ENCODE measurements around the gene ZNF302. TPM values are rescaled to one million over a fixed set of nuclear protein-coding genes. Genes with fewer than 3 reads are reported as not detected.

The ZNF302 gene
- total RNA-seq, 3 donors from 2014 or later (not counting 1 experiment from before 2014, with no cell fraction given), result 13.8 to 23.6 (median 17.8) TPM

- H3K27ac ChIP-seq (ENCODE audit: low read length), result peak overlapping the region; percentile 93
- intact Hi-C loops (cut with micrococcal nuclease), result loop anchor here (1.0 to 2.0 kb wide), 2 partner anchors 40 to 57 kb away; partner anchors contain the start of genes SCGB2B2, ZNF302 and ZNF599
- TF ChIP-seq CTCF (IDR thresholded peaks at IDR 0.05), result no peak
- Mint-ChIP-seq H3K4me1 (peaks cover 21 to 31% of the 10 kb centered on the region in 2 donors), H3K9me3 (no peaks in the 10 kb centered on the region), H3K4me3 (peak overlapping the region; percentile 92), H3K27me3 (ENCODE audit: low read depth in 2 of 2) (no peaks in the 10 kb centered on the region), H3K36me3 (no peaks in the 10 kb centered on the region), H3K27ac (peak overlapping the region; percentile 90 to 94)
- WGBS (ENCODE audit: insufficient coverage), result under 1% methylated on average over 13 of the region's 13 CpGs
- H3K4me1 ChIP-seq (ENCODE audit: control insufficient read depth, insufficient read depth, low read length), result peaks cover 24% of the 10 kb centered on the region
- DNase-seq, result no peak
- peak overlapping the region; percentile 76 for H3K4me3 ChIP-seq (ENCODE audit: low read length)
- peak; percentile 15 to 21 (median 18) for ATAC-seq
- no peaks in the 10 kb centered on the region for H3K27me3 ChIP-seq (ENCODE audit: control insufficient read depth, insufficient read depth, low read length)
- peaks cover 5% of the 10 kb centered on the region for H3K36me3 ChIP-seq (ENCODE audit: control insufficient read depth, insufficient read depth, low read length)
- H3K9me3 ChIP-seq (ENCODE audit: control insufficient read depth, insufficient read depth, low read length), result peaks cover 7% of the 10 kb centered on the region
These were observed 55.8 kb downstream of the ZNF302 start for GRCh38 chr19:34733266-34733745.

GRCh38 chr19:34733746-34734536 is 56.5 kb downstream of the ZNF302 start, which contains the start of gene ZNF181:
Gene ZNF181, plus strand, starts transcription at chr19:34734243. Its CDS starts 795 bp downstream, at chr19:34735038.
- Histone ChIP-seq H3K4me3 (ENCODE audit: low read length) (peak within 1 kb of the TSS; percentile 76), H3K4me1 (ENCODE audit: control insufficient read depth, insufficient read depth, low read length) (peaks cover 24% of the 10 kb centered on the region), H3K9me3 (ENCODE audit: control insufficient read depth, insufficient read depth, low read length) (peaks cover 9% of the 10 kb centered on the region), H3K27me3 (ENCODE audit: control insufficient read depth, insufficient read depth, low read length) (no peaks in the 10 kb centered on the region), H3K36me3 (ENCODE audit: control insufficient read depth, insufficient read depth, low read length) (peaks cover 8% of the 10 kb centered on the region), H3K27ac (ENCODE audit: low read length) (peak within 1 kb of the TSS; percentile 93)
- WGBS (ENCODE audit: insufficient coverage), result under 1% methylated on average over 67 of the region's 67 CpGs
- no peaks in the 10 kb centered on the region for H3K9me3 Mint-ChIP-seq
- H3K4me1 Mint-ChIP-seq, result peaks cover 21 to 31% of the 10 kb centered on the region in 2 donors
- peak within 1 kb of the TSS; percentile 90 to 94 for H3K27ac Mint-ChIP-seq
- H3K27me3 Mint-ChIP-seq (ENCODE audit: low read depth in 2 of 2), result no peaks in the 10 kb centered on the region
- H3K4me3 Mint-ChIP-seq, result peak within 1 kb of the TSS; percentile 92
- H3K36me3 Mint-ChIP-seq, result peaks cover 4% of the 10 kb centered on the region
- DNase-seq (peak; percentile 73 to 90), ATAC-seq (peak; percentile 82 to 86 (median 83))
- no peak for TF ChIP-seq CTCF (IDR thresholded peaks at IDR 0.05)
- intact Hi-C loops (cut with micrococcal nuclease), result loop anchor here (1.0 to 2.0 kb wide), 2 partner anchors 39 to 57 kb away; partner anchors contain the start of genes SCGB2B2, ZNF302 and ZNF599

GRCh38 chr19:34734537-34735103 is 57.1 kb downstream of the ZNF302 start:
- Mint-ChIP-seq H3K36me3 (peaks cover 11% of the 10 kb centered on the region), H3K27ac (peak overlapping the region; percentile 90 to 94), H3K27me3 (ENCODE audit: low read depth in 2 of 2) (no peaks in the 10 kb centered on the region), H3K9me3 (peaks cover 0 to 3% of the 10 kb centered on the region in 2 donors), H3K4me1 (peaks cover 21 to 31% of the 10 kb centered on the region in 2 donors), H3K4me3 (peak overlapping the region; percentile 92)
- H3K4me3 ChIP-seq (ENCODE audit: low read length), result peak overlapping the region; percentile 76
- DNase-seq (peak in 1 of 2 donors; percentile 86), ATAC-seq (peak in 1 of 3 donors; percentile 74)
- peaks cover 15% of the 10 kb centered on the region for H3K9me3 ChIP-seq (ENCODE audit: control insufficient read depth, insufficient read depth, low read length)
- peaks cover 15% of the 10 kb centered on the region for H3K36me3 ChIP-seq (ENCODE audit: control insufficient read depth, insufficient read depth, low read length)
- no peaks in the 10 kb centered on the region for H3K27me3 ChIP-seq (ENCODE audit: control insufficient read depth, insufficient read depth, low read length)
- intact Hi-C loops (cut with micrococcal nuclease), result no loop called here
- 24% methylated on average over 16 of the region's 16 CpGs for WGBS (ENCODE audit: insufficient coverage)
- no peak for TF ChIP-seq CTCF (IDR thresholded peaks at IDR 0.05)
- peak overlapping the region; percentile 93 for H3K27ac ChIP-seq (ENCODE audit: low read length)
- H3K4me1 ChIP-seq (ENCODE audit: control insufficient read depth, insufficient read depth, low read length), result peaks cover 24% of the 10 kb centered on the region

Other genes starting within 250 kb of the ZNF302 start
- gene UBA2, start 249.3 kb upstream of the ZNF302 start, total RNA-seq, result 10 to 100 TPM; 60.5 to 74.1 (median 68.7) TPM
- under 1 TPM; 0.12 to 0.83 (median 0.45) TPM for gene WTIP, start 195.9 kb upstream of the ZNF302 start, total RNA-seq
- 1 to 10 TPM in 2 of 3 donors, under 1 TPM in 1; 0.52 to 1.3 (median 1.1) TPM for gene SCGB2B2, start 519 bp upstream of the ZNF302 start, total RNA-seq
- 1 to 10 TPM; 3.2 to 3.7 (median 3.5) TPM for gene ZNF181, start 56.6 kb downstream of the ZNF302 start, total RNA-seq
- 1 to 10 TPM; 4.6 to 5.1 (median 4.8) TPM for gene ZNF599, start 95.5 kb downstream of the ZNF302 start, total RNA-seq
- gene ZNF30, start 249.2 kb downstream of the ZNF302 start, total RNA-seq, result 1 to 10 TPM; 2.7 to 4.3 (median 3.8) TPM